Mesendoderm (in vitro differentiated cells): ENCODE measurements around the gene PROX2.

Source experiments
- DNase-seq: peaks from one replicate; pipeline ENCODE4 v3.0.0; 2013
- H2AK5ac ChIP-seq: 2 replicates; pipeline ENCODE4 v1.6.1; 2013; ENCODE audit warnings: low read length, inconsistent platforms
- H2BK120ac ChIP-seq: 2 replicates; pipeline ENCODE4 v1.6.1; 2013; ENCODE audit warnings: low read depth, mild to moderate bottlenecking, low read length, moderate library complexity, mixed read lengths
- H2BK15ac ChIP-seq: replicated peaks from 2 replicates; pipeline ENCODE4 v1.6.1; 2013; ENCODE audit warnings: low read depth, mild to moderate bottlenecking, moderate library complexity
- H2BK5ac ChIP-seq: 2 replicates; pipeline ENCODE4 v1.6.1; 2013; ENCODE audit warnings: low read length, inconsistent platforms
- H3K18ac ChIP-seq: 2 replicates; pipeline ENCODE4 v1.6.1; 2013; ENCODE audit warnings: mild to moderate bottlenecking, low read length, mixed read lengths
- H3K23ac ChIP-seq: one replicate; pipeline ENCODE4 v1.6.1; 2013; ENCODE audit warnings: low read length
- H3K27ac ChIP-seq: 2 replicates; pipeline ENCODE4 v1.5.1; 2013; ENCODE audit warnings: low read depth, mild to moderate bottlenecking, inconsistent platforms, low read length, moderate library complexity
- H3K27me3 ChIP-seq: 2 replicates; pipeline ENCODE4 v1.6.1; 2013; ENCODE audit warnings: low read length, control low read depth, mild to moderate bottlenecking, inconsistent platforms; ENCODE audit not compliant: insufficient read depth, poor library complexity
- H3K36me3 ChIP-seq: 2 replicates; pipeline ENCODE4 v1.6.1; 2013; ENCODE audit warnings: low read length, inconsistent platforms; ENCODE audit not compliant: control insufficient read depth, insufficient read depth
- H3K4ac ChIP-seq: one replicate; pipeline ENCODE4 v1.6.1; 2013; ENCODE audit warnings: low read depth, mild to moderate bottlenecking, low read length, moderate library complexity
- H3K4me1 ChIP-seq: 2 replicates; pipeline ENCODE4 v1.6.1; 2013; ENCODE audit warnings: low read depth, low read length, inconsistent platforms; ENCODE audit not compliant: control insufficient read depth
- H3K4me2 ChIP-seq: 2 replicates; pipeline ENCODE4 v1.6.1; 2013; ENCODE audit warnings: low read length
- H3K4me3 ChIP-seq: 2 replicates; pipeline ENCODE4 v1.5.1; 2013; ENCODE audit warnings: mild to moderate bottlenecking, low read length
- H3K56ac ChIP-seq: one replicate; pipeline ENCODE4 v1.6.1; 2013; ENCODE audit warnings: low read length
- H3K79me1 ChIP-seq: 2 replicates; pipeline ENCODE4 v1.6.1; 2013; ENCODE audit warnings: low read length, inconsistent platforms
- H3K79me2 ChIP-seq: 2 replicates; pipeline ENCODE4 v1.6.1; 2013; ENCODE audit warnings: mild to moderate bottlenecking, low read length; ENCODE audit not compliant: control insufficient read depth, insufficient read depth
- H3K9ac ChIP-seq: 2 replicates; pipeline ENCODE4 v1.6.1; 2013; ENCODE audit warnings: low read length, inconsistent platforms
- H4K5ac ChIP-seq: one replicate; pipeline ENCODE4 v1.6.1; 2013; ENCODE audit warnings: low read length
- H4K8ac ChIP-seq: one replicate; pipeline ENCODE4 v1.6.1; 2013; ENCODE audit warnings: low read depth, mild to moderate bottlenecking, control low read depth, low read length, moderate library complexity
- WGBS: extraction: QIAGEN DNeasy Blood & Tissue Kit; methylation state at CpG from one replicate; pipeline ENCODE4 v1.1.7; 2013; ENCODE audit warnings: low lambda C conversion rate, missing lambda C conversion rate; ENCODE audit not compliant: insufficient coverage; ENCODE audit errors: extremely low coverage; 5-methylcytosine and 5-hydroxymethylcytosine counted together

Gene PROX2

GRCh38 chr14:74866708-74867389 lies 9.1 kb downstream of the PROX2 start:
- Histone ChIP-seq H4K8ac (no peak overlapping the region), H3K4ac (no peak overlapping the region), H2BK15ac (no peak overlapping the region), H4K5ac (no peak overlapping the region), H3K4me3 (no peak overlapping the region), H3K23ac (no peak overlapping the region), H3K79me1 (no peaks in the 10 kb centered on the region), H2BK5ac (no peak overlapping the region), H3K79me2 (no peaks in the 10 kb centered on the region), H2AK5ac (no peak overlapping the region), H3K27ac (no peak overlapping the region), H3K4me1 (no peaks in the 10 kb centered on the region), H2BK120ac (no peak overlapping the region), H3K56ac (no peak overlapping the region), H3K36me3 (no peaks in the 10 kb centered on the region), H3K27me3 (no peaks in the 10 kb centered on the region), H3K9ac (no peak overlapping the region), H3K18ac (no peak overlapping the region), H3K4me2 (no peak overlapping the region)
- no CpG with 5 or more reads among the region's 3 CpGs for WGBS
- DNase-seq, result no peak

- H3K4me2 ChIP-seq, result no peak overlapping the region
- no peak overlapping the region for H3K18ac ChIP-seq
- no peak overlapping the region for H2AK5ac ChIP-seq
- H3K79me2 ChIP-seq, result no peaks in the 10 kb centered on the region
- H3K36me3 ChIP-seq, result no peaks in the 10 kb centered on the region
- no peak overlapping the region for H3K4ac ChIP-seq
- H2BK5ac ChIP-seq, result no peak overlapping the region
- no peak for DNase-seq
- no peak overlapping the region for H3K27ac ChIP-seq
- no peak overlapping the region for H4K5ac ChIP-seq
- H4K8ac ChIP-seq, result no peak overlapping the region
- no CpG with 5 or more reads among the region's 5 CpGs for WGBS
- no peak overlapping the region for H3K9ac ChIP-seq
- H3K4me1 ChIP-seq, result no peaks in the 10 kb centered on the region
- H3K79me1 ChIP-seq, result no peaks in the 10 kb centered on the region
- H3K56ac ChIP-seq, result no peak overlapping the region
- no peak overlapping the region for H2BK15ac ChIP-seq
- no peak overlapping the region for H2BK120ac ChIP-seq
- no peak overlapping the region for H3K4me3 ChIP-seq
- no peaks in the 10 kb centered on the region for H3K27me3 ChIP-seq
- H3K23ac ChIP-seq, result no peak overlapping the region
Observed at GRCh38 chr14:74865156-74865555, 10.8 kb downstream of the PROX2 start.

- no peaks in the 10 kb centered on the region for H3K4me1 ChIP-seq
- DNase-seq, result no peak
Observed at GRCh38 chr14:74864198-74864597, 11.7 kb downstream of the PROX2 start.

GRCh38 chr14:74863274-74863673 lies 12.7 kb downstream of the PROX2 start:
- H3K4me1 ChIP-seq, result no peaks in the 10 kb centered on the region
- no peak for DNase-seq
- no CpG with 5 or more reads among the region's 9 CpGs for WGBS

More at GRCh38 chr14:74864198-74864597, 11.7 kb downstream of the PROX2 start:
- H3K4me2 ChIP-seq, result no peak overlapping the region
- no peak overlapping the region for H4K5ac ChIP-seq
- no CpG with 5 or more reads among the region's 9 CpGs for WGBS
- no peak overlapping the region for H3K4me3 ChIP-seq
- H3K4ac ChIP-seq, result no peak overlapping the region
- no peak overlapping the region for H3K18ac ChIP-seq
- H3K27me3 ChIP-seq, result no peaks in the 10 kb centered on the region
- H3K56ac ChIP-seq, result no peak overlapping the region
- no peak overlapping the region for H2BK5ac ChIP-seq
- no peak overlapping the region for H2BK120ac ChIP-seq
- H3K23ac ChIP-seq, result no peak overlapping the region
- H3K27ac ChIP-seq, result no peak overlapping the region
- H3K36me3 ChIP-seq, result no peaks in the 10 kb centered on the region
- H4K8ac ChIP-seq, result no peak overlapping the region
- H2BK15ac ChIP-seq, result no peak overlapping the region
- no peak overlapping the region for H3K9ac ChIP-seq
- H2AK5ac ChIP-seq, result no peak overlapping the region
- H3K79me2 ChIP-seq, result no peaks in the 10 kb centered on the region
- no peaks in the 10 kb centered on the region for H3K79me1 ChIP-seq

GRCh38 chr14:74861734-74862090 lies 14.2 kb downstream of the PROX2 start:
- no peak overlapping the region for H4K8ac ChIP-seq
- no peaks in the 10 kb centered on the region for H3K36me3 ChIP-seq
- H2BK120ac ChIP-seq, result no peak overlapping the region
- H3K4me3 ChIP-seq, result no peak overlapping the region
- H3K79me1 ChIP-seq, result no peaks in the 10 kb centered on the region
- H3K9ac ChIP-seq, result no peak overlapping the region
- H3K4me1 ChIP-seq, result no peaks in the 10 kb centered on the region
- no peak overlapping the region for H3K4me2 ChIP-seq
- no peak overlapping the region for H2BK15ac ChIP-seq
- no peak overlapping the region for H3K23ac ChIP-seq
- H3K27me3 ChIP-seq, result no peaks in the 10 kb centered on the region
- no peaks in the 10 kb centered on the region for H3K79me2 ChIP-seq
- no peak overlapping the region for H3K56ac ChIP-seq
- H3K18ac ChIP-seq, result no peak overlapping the region
- no peak overlapping the region for H3K4ac ChIP-seq
- no peak overlapping the region for H2AK5ac ChIP-seq
- H4K5ac ChIP-seq, result no peak overlapping the region
- H3K27ac ChIP-seq, result no peak overlapping the region
- no CpG with 5 or more reads among the region's 3 CpGs for WGBS
- no peak for DNase-seq
- H2BK5ac ChIP-seq, result no peak overlapping the region

More at GRCh38 chr14:74863274-74863673, 12.7 kb downstream of the PROX2 start:
- Histone ChIP-seq H3K4me2 (no peak overlapping the region), H3K27ac (no peak overlapping the region), H3K4me3 (no peak overlapping the region), H3K27me3 (no peaks in the 10 kb centered on the region), H4K8ac (no peak overlapping the region), H4K5ac (no peak overlapping the region), H2AK5ac (no peak overlapping the region), H2BK15ac (no peak overlapping the region), H3K23ac (no peak overlapping the region), H3K9ac (no peak overlapping the region), H3K79me2 (no peaks in the 10 kb centered on the region), H3K36me3 (no peaks in the 10 kb centered on the region), H3K56ac (no peak overlapping the region), H2BK5ac (no peak overlapping the region), H2BK120ac (no peak overlapping the region), H3K18ac (no peak overlapping the region), H3K4ac (no peak overlapping the region), H3K79me1 (no peaks in the 10 kb centered on the region)
